Naive B cell (primary cell): ENCODE data around the gene UQCC5. TPM values are rescaled to one million over a fixed set of nuclear protein-coding genes. Genes with fewer than 3 reads are reported as not detected.

Experiments
- ATAC-seq, 2 donors: fragments of 150-1000 bp; cut with Tn5 transposase; 2 replicates each; pipeline ENCODE4 v1.10.0; 2021; ENCODE audit warnings: low read depth in 2 of 2, mild to moderate bottlenecking in 2 of 2, moderate library complexity in 2 of 2
- DNase-seq: peaks from one replicate; pipeline ENCODE4 v3.0.0; 2022
- H3K27ac Mint-ChIP-seq, 6 donors: one replicate each; pipeline ENCODE4 v1.8.0; 2020 to 2022; ENCODE audit warnings: mild to moderate bottlenecking in 6 of 6, mixed read lengths in 6 of 6, moderate library complexity in 5 of 6, inconsistent platforms in 2 of 6
- H3K27me3 Mint-ChIP-seq, 3 donors: one replicate each; pipeline ENCODE4 v1.8.0; 2021 to 2022; ENCODE audit warnings: mixed read lengths in 3 of 3, mild to moderate bottlenecking in 1 of 3
- H3K36me3 Mint-ChIP-seq, 2 donors: one replicate each; pipeline ENCODE4 v1.8.0; 2020 to 2022; ENCODE audit warnings: mixed read lengths in 2 of 2, inconsistent platforms in 1 of 2, mild to moderate bottlenecking in 1 of 2
- H3K4me1 Mint-ChIP-seq, 3 donors: one replicate each; pipeline ENCODE4 v1.8.0; 2020 to 2022; ENCODE audit warnings: mixed read lengths in 3 of 3, inconsistent platforms in 1 of 3, mild to moderate bottlenecking in 1 of 3, moderate library complexity in 1 of 3
- H3K4me3 Mint-ChIP-seq, 8 donors: one replicate each; pipeline ENCODE4 v1.8.0; 2020 to 2022; ENCODE audit warnings: mild to moderate bottlenecking in 8 of 8, mixed read lengths in 8 of 8, moderate library complexity in 8 of 8, inconsistent platforms in 2 of 8
- H3K9me3 Mint-ChIP-seq, 7 donors: one replicate each; pipeline ENCODE4 v1.8.0; 2020 to 2022; ENCODE audit warnings: mixed read lengths in 7 of 7, mild to moderate bottlenecking in 5 of 7, inconsistent platforms in 2 of 7, moderate library complexity in 1 of 7
- polyA plus RNA-seq, 6 donors: library from polyadenylated mRNA; unstranded; fragments of 300-500 nt; fragmentation: Illumina TruSeq; gene quantifications; one replicate each; pipeline ENCODE4 v1.2.3, GENCODE V29; 2021; ENCODE audit warnings: low read depth in 6 of 6

Gene UQCC5
- polyA plus RNA-seq, 6 donors from 2014 or later: 10.5 to 54.7 (median 20.2) TPM

- H3K4me1 Mint-ChIP-seq: no peaks in the 10 kb centered on the region
- peaks cover 12 to 13% of the 10 kb centered on the region in 2 donors for H3K36me3 Mint-ChIP-seq
- H3K4me3 Mint-ChIP-seq: no peak overlapping the region
- no peak for DNase-seq
- no peaks in the 10 kb centered on the region for H3K27me3 Mint-ChIP-seq
- no peaks in the 10 kb centered on the region for H3K9me3 Mint-ChIP-seq
- no peak overlapping the region for H3K27ac Mint-ChIP-seq
- no peak for ATAC-seq
These were observed 27.6 kb downstream of the UQCC5 start for GRCh38 chr3:52563984-52564383.

- Mint-ChIP-seq H3K36me3 (no peaks in the 10 kb centered on the region), H3K4me3 (no peak overlapping the region), H3K27ac (peak overlapping the region in 3 of 6 donors; percentile 58 to 81 (median 63))
These were observed 31.7 kb downstream of the UQCC5 start for GRCh38 chr3:52568069-52568468.

GRCh38 chr3:52570076-52570475, 33.7 kb downstream of the UQCC5 start:
- Mint-ChIP-seq H3K27me3 (no peaks in the 10 kb centered on the region), H3K4me3 (no peak overlapping the region), H3K4me1 (no peaks in the 10 kb centered on the region), H3K27ac (peak overlapping the region in 3 of 6 donors; percentile 31 to 98 (median 78)), H3K36me3 (no peaks in the 10 kb centered on the region), H3K9me3 (no peaks in the 10 kb centered on the region)
- no peak for DNase-seq
- no peak for ATAC-seq

More at GRCh38 chr3:52568069-52568468, 31.7 kb downstream of the UQCC5 start:
- Mint-ChIP-seq H3K9me3 (no peaks in the 10 kb centered on the region), H3K4me1 (no peaks in the 10 kb centered on the region), H3K27me3 (no peaks in the 10 kb centered on the region)
- no peak for ATAC-seq
- DNase-seq: no peak

GRCh38 chr3:52572221-52572620, 35.8 kb downstream of the UQCC5 start:
- Mint-ChIP-seq H3K36me3 (peaks cover 6 to 10% of the 10 kb centered on the region in 2 donors), H3K27ac (no peak overlapping the region)

GRCh38 chr3:52574056-52574965, 37.9 kb downstream of the UQCC5 start:
- Mint-ChIP-seq H3K36me3 (peaks cover 24 to 28% of the 10 kb centered on the region in 2 donors), H3K4me3 (no peak overlapping the region), H3K27me3 (no peaks in the 10 kb centered on the region), H3K27ac (peak overlapping the region in 1 of 6 donors; percentile 33), H3K4me1 (no peaks in the 10 kb centered on the region), H3K9me3 (no peaks in the 10 kb centered on the region)
- no peak for DNase-seq
- no peak for ATAC-seq

More at GRCh38 chr3:52572221-52572620, 35.8 kb downstream of the UQCC5 start:
- ATAC-seq (no peak), DNase-seq (no peak)
- no peak overlapping the region for H3K4me3 Mint-ChIP-seq
- no peaks in the 10 kb centered on the region for H3K9me3 Mint-ChIP-seq
- H3K27me3 Mint-ChIP-seq: no peaks in the 10 kb centered on the region
- no peaks in the 10 kb centered on the region for H3K4me1 Mint-ChIP-seq

Other genes starting within 250 kb of the UQCC5 start
- 1 to 10 TPM; 5.5 to 8.9 (median 6.6) TPM for gene GLYCTK, start 248.8 kb upstream of the UQCC5 start, polyA plus RNA-seq
- 1 to 10 TPM in 2 of 6 donors, under 1 TPM in 3, not detected in 1; 0.45 to 1.6 (median 0.65) TPM for gene DNAH1, start 220.3 kb upstream of the UQCC5 start, polyA plus RNA-seq
- 10 to 100 TPM; 13.9 to 29.7 (median 16.2) TPM for gene BAP1, start 126.6 kb upstream of the UQCC5 start, polyA plus RNA-seq
- 10 to 100 TPM; 13.2 to 16.3 (median 14.9) TPM for gene PHF7, start 125.9 kb upstream of the UQCC5 start, polyA plus RNA-seq
- gene SEMA3G, start 91.5 kb upstream of the UQCC5 start, polyA plus RNA-seq: not detected
- not detected for gene TNNC1, start 82.6 kb upstream of the UQCC5 start, polyA plus RNA-seq
- 10 to 100 TPM; 14.4 to 27.0 (median 15.7) TPM for gene NISCH, start 81.0 kb upstream of the UQCC5 start, polyA plus RNA-seq
- not detected for gene STAB1, start 41.3 kb upstream of the UQCC5 start, polyA plus RNA-seq
- gene NT5DC2, start 2.7 kb upstream of the UQCC5 start, polyA plus RNA-seq: under 1 TPM in 2 of 6 donors, not detected in 4; 0.13 to 0.86 TPM
- gene PBRM1, start 149.3 kb downstream of the UQCC5 start, polyA plus RNA-seq: 100 to 1,000 TPM in 3 of 6 donors, 10 to 100 TPM in 3; 88.7 to 133 (median 95.8) TPM
- 10 to 100 TPM; 39.2 to 63.8 (median 58.2) TPM for gene GNL3, start 149.4 kb downstream of the UQCC5 start, polyA plus RNA-seq
- gene GLT8D1, start 169.2 kb downstream of the UQCC5 start, polyA plus RNA-seq: 10 to 100 TPM; 26.5 to 57.9 (median 41.4) TPM
- gene SPCS1, start 169.5 kb downstream of the UQCC5 start, polyA plus RNA-seq: 100 to 1,000 TPM; 312 to 425 (median 327) TPM
- gene NEK4, start 234.3 kb downstream of the UQCC5 start, polyA plus RNA-seq: 10 to 100 TPM in 4 of 6 donors, 1 to 10 TPM in 2; 8.9 to 24.8 (median 12.7) TPM
- 1 to 10 TPM in 2 of 6 donors, not detected in 4; 1.7 to 3.7 TPM for gene ITIH1, start 241.0 kb downstream of the UQCC5 start, polyA plus RNA-seq